Measurements from ENCODE around the gene SLC25A21.
"Not testable (repeated sequence)": the region's sequence is repeated elsewhere in the genome, so short reads cannot be mapped to it uniquely, and the experiment has no call there.

Gene SLC25A21

GRCh38 chr14:37185670-37186069, 13.3 kb upstream of the SLC25A21 start:
- no peak for DNase-seq

- DNase-seq: not testable (repeated sequence)
Observed at GRCh38 chr14:37184520-37184919, 12.1 kb upstream of the SLC25A21 start.

- DNase-seq: no peak
Observed at GRCh38 chr14:37181441-37181840, 9.0 kb upstream of the SLC25A21 start.

- not testable (repeated sequence) for DNase-seq
Observed at GRCh38 chr14:37180886-37181285, 8.5 kb upstream of the SLC25A21 start.

- no peak for DNase-seq
Observed at GRCh38 chr14:37179896-37180502, 7.6 kb upstream of the SLC25A21 start.

- DNase-seq: no peak
Observed at GRCh38 chr14:37172936-37173614, 669 bp upstream of the SLC25A21 start.

- DNase-seq: no peak
Observed at GRCh38 chr14:37171678-37172023, 755 bp downstream of the SLC25A21 start.

GRCh38 chr14:37170993-37171392, 1.4 kb downstream of the SLC25A21 start:
- no peak for DNase-seq

GRCh38 chr14:37170237-37170636, 2.2 kb downstream of the SLC25A21 start:
- no peak for DNase-seq

GRCh38 chr14:37168721-37169120, 3.7 kb downstream of the SLC25A21 start:
- DNase-seq: no peak

GRCh38 chr14:37167151-37168047, 5.0 kb downstream of the SLC25A21 start:
- DNase-seq: no peak

- DNase-seq: no peak
Observed at GRCh38 chr14:37165794-37166193, 6.6 kb downstream of the SLC25A21 start.

GRCh38 chr14:37162307-37162706, 10.1 kb downstream of the SLC25A21 start:
- DNase-seq: not testable (repeated sequence)

- no peak for DNase-seq
Observed at GRCh38 chr14:37157987-37158386, 14.4 kb downstream of the SLC25A21 start.

- DNase-seq: no peak
Observed at GRCh38 chr14:37153483-37153882, 18.9 kb downstream of the SLC25A21 start.

GRCh38 chr14:37153005-37153404, 19.4 kb downstream of the SLC25A21 start:
- DNase-seq: no peak

- DNase-seq: no peak
Observed at GRCh38 chr14:37150414-37150813, 22.0 kb downstream of the SLC25A21 start.

- no peak for DNase-seq
Observed at GRCh38 chr14:37147310-37147880, 25.0 kb downstream of the SLC25A21 start.

- not testable (repeated sequence) for DNase-seq
Observed at GRCh38 chr14:37146438-37146837, 26.0 kb downstream of the SLC25A21 start.

GRCh38 chr14:37145395-37145794, 27.0 kb downstream of the SLC25A21 start:
- DNase-seq: no peak

- no peak for DNase-seq
Observed at GRCh38 chr14:37144729-37145363, 27.6 kb downstream of the SLC25A21 start.

- no peak for DNase-seq
Observed at GRCh38 chr14:37143475-37143874, 28.9 kb downstream of the SLC25A21 start.

GRCh38 chr14:37142835-37143401, 29.5 kb downstream of the SLC25A21 start:
- no peak for DNase-seq

Measured in CD4-positive, alpha-beta T cell treated with Interferon gamma for 1 hour (primary cell).